A549 (cell line): ENCODE measurements around the gene TTC13. TPM values are rescaled to one million over a fixed set of nuclear protein-coding genes. Genes with fewer than 3 reads are reported as not detected.

ENCODE experiments used
- ATAC-seq, 2 experiments: fragments of 200-7000 bp in 1 of 2; fragments of >200 bp in 1 of 2; cut with Nextera tagmentation in 1 of 2; cut with Tn5 transposase in 1 of 2; 3 replicates each; pipeline versions ENCODE4 v1.8.0 to v1.9.1; 2018 to 2020; ENCODE audit warnings: mild to moderate bottlenecking in 1 of 2, moderate library complexity in 1 of 2
- CTCF ChIA-PET: fragments of 300-600 bp; sonication (Branson Sonifier 250); formaldehyde crosslinking; extraction: SDS; loops from one replicate; lab custom pipeline; 2021; ENCODE audit warnings: antibody characterized with exemption, inconsistent platforms; lab: Yijun Ruan, JAX
- POLR2A ChIA-PET: fragments of 350-600 bp; formaldehyde crosslinking; extraction: SDS; loops from one replicate; lab custom pipeline; 2021; ENCODE audit warnings: antibody characterized with exemption, inconsistent platforms; lab: Yijun Ruan, JAX
- DNase-seq, 2 experiments: peaks; one replicate each; pipeline versions ENCODE4 v3.0.0 to v3.0.0-alpha.2; 2011 to 2016; ENCODE audit warnings: low read depth in 1 of 2, low spot score in 1 of 2
- FAIRE-seq: peaks from 2 replicates; lab custom pipeline; 2011; peaks lifted over from hg19 to GRCh38; lab: Jason Lieb, UNC
- H3K27ac ChIP-seq, 2 experiments: fragments of >200 bp; sonication (Bioruptor Twin); formaldehyde crosslinking; 3 replicates each; pipeline ENCODE4 v1.5.1; 2016 to 2017
- H3K4me1 ChIP-seq: fragments of >200 bp; sonication (Bioruptor Twin); formaldehyde crosslinking; 3 replicates; pipeline ENCODE4 v1.6.1; 2016
- H3K4me2 ChIP-seq: fragments of >200 bp; sonication (Bioruptor Twin); formaldehyde crosslinking; 3 replicates; pipeline ENCODE4 v1.6.1; 2016
- H3K4me3 ChIP-seq: fragments of >200 bp; sonication (Bioruptor Twin); formaldehyde crosslinking; 3 replicates; pipeline ENCODE4 v1.5.1; 2016
- H3K9me3 ChIP-seq: fragments of >200 bp; sonication (Bioruptor Twin); formaldehyde crosslinking; 3 replicates; pipeline ENCODE4 v1.6.1; 2016
- CEBPB ChIP-seq, 2 experiments: fragments of >200 bp in 1 of 2; sonication (Bioruptor Twin) in 1 of 2; formaldehyde crosslinking in 1 of 2; IDR thresholded peaks; 2 replicates each; pipeline ENCODE4 v1.6.1; 2012 to 2016
- CHD4 ChIP-seq: fragments of 200-600 bp; sonication (generic); IDR thresholded peaks from 2 replicates; pipeline ENCODE4 v1.6.1; 2016; ENCODE audit warnings: antibody characterized with exemption, mild to moderate bottlenecking, borderline replicate concordance
- EHF ChIP-seq: fragments of 250-450 bp; sonication (Bioruptor Pico); IDR thresholded peaks from 2 replicates; pipeline ENCODE4 v1.5.0; 2020; ENCODE audit warnings: mild to moderate bottlenecking
- EHMT2 ChIP-seq: fragments of 200-600 bp; sonication (generic); IDR thresholded peaks from 2 replicates; pipeline ENCODE4 v1.6.1; 2016; ENCODE audit warnings: antibody characterized with exemption, low read depth, mild to moderate bottlenecking, moderate library complexity
- FOSB ChIP-seq: fragments of 250-450 bp; sonication (Bioruptor Pico); IDR thresholded peaks from 2 replicates; pipeline ENCODE4 v1.5.0; 2020; ENCODE audit warnings: mild to moderate bottlenecking, moderate library complexity
- FOXS1 ChIP-seq: fragments of 250-450 bp; sonication (Bioruptor Pico); IDR thresholded peaks from 2 replicates; pipeline ENCODE4 v1.5.0; 2020; ENCODE audit warnings: mild to moderate bottlenecking, moderate library complexity
- HDAC2 ChIP-seq: fragments of 200-600 bp; sonication (generic); IDR thresholded peaks from 2 replicates; pipeline ENCODE4 v1.6.1; 2016
- HEYL ChIP-seq: fragments of 250-450 bp; sonication (Bioruptor Pico); IDR thresholded peaks from 2 replicates; pipeline ENCODE4 v1.8.0; 2021; ENCODE audit warnings: mild to moderate bottlenecking, moderate library complexity
- HOXB5 ChIP-seq: fragments of 250-450 bp; sonication (Bioruptor Pico); IDR thresholded peaks from 2 replicates; pipeline ENCODE4 v1.5.0; 2020; ENCODE audit warnings: mild to moderate bottlenecking, moderate library complexity
- KDM1A ChIP-seq: fragments of 200-600 bp; sonication (generic); IDR thresholded peaks from 2 replicates; pipeline ENCODE4 v1.6.1; 2016; ENCODE audit warnings: low read depth, mild to moderate bottlenecking
- KDM5A ChIP-seq: fragments of 200-600 bp; sonication (generic); IDR thresholded peaks from 2 replicates; pipeline ENCODE4 v1.6.1; 2016; ENCODE audit warnings: antibody characterized with exemption, mild to moderate bottlenecking
- MAZ ChIP-seq: fragments of 150-350 bp; IDR thresholded peaks from 2 replicates; pipeline ENCODE4 v1.6.1; 2014; ENCODE audit warnings: antibody characterized with exemption, low read depth, low read length, borderline replicate concordance
- NPAS2 ChIP-seq: fragments of 250-450 bp; sonication (Bioruptor Pico); IDR thresholded peaks from 2 replicates; pipeline ENCODE4 v1.8.0; 2022; ENCODE audit warnings: mild to moderate bottlenecking, moderate library complexity, borderline replicate concordance
- POLR2A ChIP-seq: IDR thresholded peaks from 2 replicates; pipeline ENCODE4 v1.6.1; 2012; ENCODE audit warnings: mild to moderate bottlenecking, low read length
- RARB ChIP-seq: fragments of 250-450 bp; sonication (Bioruptor Pico); IDR thresholded peaks from 2 replicates; pipeline ENCODE4 v1.8.0; 2021; ENCODE audit warnings: mild to moderate bottlenecking, moderate library complexity
- RNF2 ChIP-seq: fragments of 200-600 bp; sonication (generic); IDR thresholded peaks from 2 replicates; pipeline ENCODE4 v1.6.1; 2016; ENCODE audit warnings: low read depth, mild to moderate bottlenecking, antibody characterized with exemption, moderate library complexity, borderline replicate concordance
- SMC3 ChIP-seq: fragments of >200 bp; sonication (Bioruptor Twin); formaldehyde crosslinking; IDR thresholded peaks from 3 replicates; pipeline ENCODE4 v1.6.1; 2018; ENCODE audit warnings: inconsistent platforms
- TFCP2L1 ChIP-seq: fragments of 250-450 bp; sonication (Bioruptor Pico); IDR thresholded peaks from 2 replicates; pipeline ENCODE4 v1.5.0; 2021; ENCODE audit warnings: mild to moderate bottlenecking
- ZC3H11A ChIP-seq: fragments of 450-650 bp; IDR thresholded peaks from 2 replicates; pipeline ENCODE4 v1.6.1; 2014; ENCODE audit warnings: antibody characterized with exemption, mild to moderate bottlenecking
- ZFP36 ChIP-seq: fragments of 450-650 bp; IDR thresholded peaks from 2 replicates; pipeline ENCODE4 v1.6.1; 2014; ENCODE audit warnings: borderline replicate concordance; ENCODE audit not compliant: partially characterized antibody
- WGBS: methylation state at CpG from one replicate; pipeline ENCODE4 v1.1.6; 2017; ENCODE audit errors: missing lambda C conversion rate; 5-methylcytosine and 5-hydroxymethylcytosine counted together
- polyA plus RNA-seq, 4 experiments: library from polyadenylated mRNA; depleted of rRNA in 3 of 4; stranded (reverse); fragments of >200 nt; fragmentation: RNase III in 1 of 4; extraction: RNeasy Plus Mini Kit Qiagen cat#74134 plus additional on column Dnase treatment in 1 of 4; gene quantifications; 2 replicates in 3 of 4; 3 replicates in 1 of 4; pipeline ENCODE4 v1.2.3, GENCODE V29; 2011 to 2017
- TF ChIP-seq, protein P1 (sequence below): fragments of 450-650 bp; IDR thresholded peaks from 2 replicates; pipeline ENCODE4 v1.6.1; 2014; ENCODE audit warnings: antibody characterized with exemption
- TF ChIP-seq, protein P2 (sequence below): IDR thresholded peaks from 2 replicates; pipeline ENCODE4 v1.6.1; 2012
- TF ChIP-seq, protein P3 (sequence below): fragments of >200 bp; sonication (Bioruptor Twin); formaldehyde crosslinking; IDR thresholded peaks from 2 replicates; pipeline ENCODE4 v1.6.1; 2016
- TF ChIP-seq, protein P4 (sequence below): fragments of >200 bp; sonication (Bioruptor Twin); formaldehyde crosslinking; IDR thresholded peaks from 3 replicates; pipeline ENCODE4 v1.6.1; 2016
- TF ChIP-seq, protein P5 (sequence below): fragments of 200-600 bp; sonication (generic); IDR thresholded peaks from 2 replicates; pipeline ENCODE4 v1.6.1; 2016; ENCODE audit warnings: antibody characterized with exemption, mild to moderate bottlenecking, moderate library complexity
- TF ChIP-seq, protein P6 (sequence below): fragments of 250-450 bp; sonication (Bioruptor Pico); IDR thresholded peaks from 2 replicates; pipeline ENCODE4 v1.5.0; 2021; ENCODE audit warnings: mild to moderate bottlenecking, moderate library complexity, borderline replicate concordance
- TF ChIP-seq, protein P7 (sequence below): IDR thresholded peaks from 2 replicates; pipeline ENCODE4 v1.6.1; 2012

Gene TTC13
- polyA plus RNA-seq, 2 of the 4 experiments (the other 2 are of a cell fraction): 12.5 to 22.7 TPM

DNA sequence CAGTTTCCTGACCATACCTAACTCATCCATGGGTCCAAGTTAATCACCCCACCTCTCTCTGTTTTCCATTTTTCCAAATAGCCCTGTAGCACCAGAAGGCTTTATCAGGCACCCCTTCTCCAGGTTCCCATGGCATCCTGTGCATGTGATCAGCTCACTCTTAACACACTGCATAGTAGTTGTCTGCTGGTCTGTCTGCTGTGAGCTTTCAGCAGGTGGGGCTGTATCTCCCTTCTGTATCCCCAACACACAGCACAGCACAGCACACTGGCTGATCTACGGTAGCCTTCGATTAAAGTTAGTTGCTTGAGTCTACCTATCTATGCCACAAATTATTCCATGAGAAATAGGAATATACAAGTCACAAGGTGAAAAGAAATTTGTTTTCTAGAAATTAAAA lies 56.0 kb downstream of the TTC13 start:
- ChIA-PET POLR2A (no interaction called here), CTCF (interaction anchor here (0.7 to 1.7 kb wide), 5 partner anchors 13 to 290 kb away, joined by 3 to 4 read pairs (median 3); no protein-coding TSS in a partner anchor)
- H3K9me3 ChIP-seq: no peaks in the 10 kb centered on the region
- no peak overlapping the region for H3K27ac ChIP-seq
- TF ChIP-seq, protein P1, sequence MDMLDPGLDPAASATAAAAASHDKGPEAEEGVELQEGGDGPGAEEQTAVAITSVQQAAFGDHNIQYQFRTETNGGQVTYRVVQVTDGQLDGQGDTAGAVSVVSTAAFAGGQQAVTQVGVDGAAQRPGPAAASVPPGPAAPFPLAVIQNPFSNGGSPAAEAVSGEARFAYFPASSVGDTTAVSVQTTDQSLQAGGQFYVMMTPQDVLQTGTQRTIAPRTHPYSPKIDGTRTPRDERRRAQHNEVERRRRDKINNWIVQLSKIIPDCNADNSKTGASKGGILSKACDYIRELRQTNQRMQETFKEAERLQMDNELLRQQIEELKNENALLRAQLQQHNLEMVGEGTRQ: no peak
- TF ChIP-seq CEBPB (IDR thresholded peaks at IDR 0.05): no peak
- no peak for TF ChIP-seq HOXB5 (CRISPR knock-in tag)
- TF ChIP-seq, protein P2, sequence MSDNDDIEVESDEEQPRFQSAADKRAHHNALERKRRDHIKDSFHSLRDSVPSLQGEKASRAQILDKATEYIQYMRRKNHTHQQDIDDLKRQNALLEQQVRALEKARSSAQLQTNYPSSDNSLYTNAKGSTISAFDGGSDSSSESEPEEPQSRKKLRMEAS: no peak
- TF ChIP-seq, protein P3, sequence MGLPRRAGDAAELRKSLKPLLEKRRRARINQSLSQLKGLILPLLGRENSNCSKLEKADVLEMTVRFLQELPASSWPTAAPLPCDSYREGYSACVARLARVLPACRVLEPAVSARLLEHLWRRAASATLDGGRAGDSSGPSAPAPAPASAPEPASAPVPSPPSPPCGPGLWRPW: no peak
- no peak for TF ChIP-seq KDM5A
- TF ChIP-seq, protein P4, sequence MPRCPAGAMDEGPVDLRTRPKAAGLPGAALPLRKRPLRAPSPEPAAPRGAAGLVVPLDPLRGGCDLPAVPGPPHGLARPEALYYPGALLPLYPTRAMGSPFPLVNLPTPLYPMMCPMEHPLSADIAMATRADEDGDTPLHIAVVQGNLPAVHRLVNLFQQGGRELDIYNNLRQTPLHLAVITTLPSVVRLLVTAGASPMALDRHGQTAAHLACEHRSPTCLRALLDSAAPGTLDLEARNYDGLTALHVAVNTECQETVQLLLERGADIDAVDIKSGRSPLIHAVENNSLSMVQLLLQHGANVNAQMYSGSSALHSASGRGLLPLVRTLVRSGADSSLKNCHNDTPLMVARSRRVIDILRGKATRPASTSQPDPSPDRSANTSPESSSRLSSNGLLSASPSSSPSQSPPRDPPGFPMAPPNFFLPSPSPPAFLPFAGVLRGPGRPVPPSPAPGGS: no peak
- TF ChIP-seq, protein P5, sequence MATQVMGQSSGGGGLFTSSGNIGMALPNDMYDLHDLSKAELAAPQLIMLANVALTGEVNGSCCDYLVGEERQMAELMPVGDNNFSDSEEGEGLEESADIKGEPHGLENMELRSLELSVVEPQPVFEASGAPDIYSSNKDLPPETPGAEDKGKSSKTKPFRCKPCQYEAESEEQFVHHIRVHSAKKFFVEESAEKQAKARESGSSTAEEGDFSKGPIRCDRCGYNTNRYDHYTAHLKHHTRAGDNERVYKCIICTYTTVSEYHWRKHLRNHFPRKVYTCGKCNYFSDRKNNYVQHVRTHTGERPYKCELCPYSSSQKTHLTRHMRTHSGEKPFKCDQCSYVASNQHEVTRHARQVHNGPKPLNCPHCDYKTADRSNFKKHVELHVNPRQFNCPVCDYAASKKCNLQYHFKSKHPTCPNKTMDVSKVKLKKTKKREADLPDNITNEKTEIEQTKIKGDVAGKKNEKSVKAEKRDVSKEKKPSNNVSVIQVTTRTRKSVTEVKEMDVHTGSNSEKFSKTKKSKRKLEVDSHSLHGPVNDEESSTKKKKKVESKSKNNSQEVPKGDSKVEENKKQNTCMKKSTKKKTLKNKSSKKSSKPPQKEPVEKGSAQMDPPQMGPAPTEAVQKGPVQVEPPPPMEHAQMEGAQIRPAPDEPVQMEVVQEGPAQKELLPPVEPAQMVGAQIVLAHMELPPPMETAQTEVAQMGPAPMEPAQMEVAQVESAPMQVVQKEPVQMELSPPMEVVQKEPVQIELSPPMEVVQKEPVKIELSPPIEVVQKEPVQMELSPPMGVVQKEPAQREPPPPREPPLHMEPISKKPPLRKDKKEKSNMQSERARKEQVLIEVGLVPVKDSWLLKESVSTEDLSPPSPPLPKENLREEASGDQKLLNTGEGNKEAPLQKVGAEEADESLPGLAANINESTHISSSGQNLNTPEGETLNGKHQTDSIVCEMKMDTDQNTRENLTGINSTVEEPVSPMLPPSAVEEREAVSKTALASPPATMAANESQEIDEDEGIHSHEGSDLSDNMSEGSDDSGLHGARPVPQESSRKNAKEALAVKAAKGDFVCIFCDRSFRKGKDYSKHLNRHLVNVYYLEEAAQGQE: no peak
- TF ChIP-seq NPAS2: no peak
- TF ChIP-seq, protein P6, sequence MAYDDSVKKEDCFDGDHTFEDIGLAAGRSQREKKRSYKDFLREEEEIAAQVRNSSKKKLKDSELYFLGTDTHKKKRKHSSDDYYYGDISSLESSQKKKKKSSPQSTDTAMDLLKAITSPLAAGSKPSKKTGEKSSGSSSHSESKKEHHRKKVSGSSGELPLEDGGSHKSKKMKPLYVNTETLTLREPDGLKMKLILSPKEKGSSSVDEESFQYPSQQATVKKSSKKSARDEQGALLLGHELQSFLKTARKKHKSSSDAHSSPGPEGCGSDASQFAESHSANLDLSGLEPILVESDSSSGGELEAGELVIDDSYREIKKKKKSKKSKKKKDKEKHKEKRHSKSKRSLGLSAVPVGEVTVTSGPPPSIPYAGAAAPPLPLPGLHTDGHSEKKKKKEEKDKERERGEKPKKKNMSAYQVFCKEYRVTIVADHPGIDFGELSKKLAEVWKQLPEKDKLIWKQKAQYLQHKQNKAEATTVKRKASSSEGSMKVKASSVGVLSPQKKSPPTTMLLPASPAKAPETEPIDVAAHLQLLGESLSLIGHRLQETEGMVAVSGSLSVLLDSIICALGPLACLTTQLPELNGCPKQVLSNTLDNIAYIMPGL: no peak
- no peak for TF ChIP-seq TFCP2L1 (CRISPR knock-in tag)
- peak in 1 of 2 experiments; percentile 55; a peak in 2 of 6 replicates for ATAC-seq
- H3K4me1 ChIP-seq: no peaks in the 10 kb centered on the region
- WGBS: 92% methylated on average over 2 of the region's 2 CpGs
- no peak overlapping the region for H3K4me2 ChIP-seq
- no peak overlapping the region for H3K4me3 ChIP-seq
- FAIRE-seq: no peak
- no peak for DNase-seq

DNA sequence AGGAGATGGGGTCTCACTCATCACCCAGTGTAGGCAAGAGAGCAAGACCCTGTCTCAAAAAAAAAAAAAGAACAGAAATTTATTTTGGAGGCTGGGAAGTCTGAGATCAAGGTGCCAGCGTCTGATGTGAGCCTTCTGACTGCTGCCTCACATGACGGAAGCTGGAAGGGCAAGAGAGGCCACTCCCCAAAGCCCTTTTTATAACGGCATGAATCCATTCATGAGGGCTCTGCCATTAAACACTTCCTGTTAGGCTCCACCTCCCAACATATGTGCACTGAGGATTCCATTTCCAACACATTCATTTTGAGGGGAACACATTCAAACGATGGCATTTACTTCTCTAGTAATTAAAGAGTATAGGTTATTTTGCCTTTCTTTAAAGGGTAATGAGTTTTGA lies 59.5 kb downstream of the TTC13 start:
- H3K4me2 ChIP-seq: no peak overlapping the region
- no peaks in the 10 kb centered on the region for H3K9me3 ChIP-seq
- H3K4me1 ChIP-seq: no peaks in the 10 kb centered on the region
- no peak overlapping the region for H3K27ac ChIP-seq
- CTCF ChIA-PET: interaction anchor here (0.6 to 2.7 kb wide), 9 partner anchors 12 to 290 kb away, joined by 3 to 9 read pairs (median 4); no protein-coding TSS in a partner anchor
- no peak for FAIRE-seq
- TF ChIP-seq ZC3H11A (no peak), KDM1A (no peak), ZFP36 (no peak), HEYL (CRISPR knock-in tag) (no peak), EHF (no peak), EHMT2 (no peak), SMC3 (no peak), HDAC2 (no peak), CHD4 (no peak), RARB (CRISPR knock-in tag) (no peak), RNF2 (no peak), CEBPB (IDR thresholded peaks at IDR 0.05) (no peak), MAZ (no peak), FOXS1 (CRISPR knock-in tag) (no peak), POLR2A (no peak), FOSB (CRISPR knock-in tag) (no peak)
- TF ChIP-seq, protein P4: no peak
- TF ChIP-seq, protein P2: no peak
- TF ChIP-seq, protein P3: no peak
- TF ChIP-seq, protein P7, sequence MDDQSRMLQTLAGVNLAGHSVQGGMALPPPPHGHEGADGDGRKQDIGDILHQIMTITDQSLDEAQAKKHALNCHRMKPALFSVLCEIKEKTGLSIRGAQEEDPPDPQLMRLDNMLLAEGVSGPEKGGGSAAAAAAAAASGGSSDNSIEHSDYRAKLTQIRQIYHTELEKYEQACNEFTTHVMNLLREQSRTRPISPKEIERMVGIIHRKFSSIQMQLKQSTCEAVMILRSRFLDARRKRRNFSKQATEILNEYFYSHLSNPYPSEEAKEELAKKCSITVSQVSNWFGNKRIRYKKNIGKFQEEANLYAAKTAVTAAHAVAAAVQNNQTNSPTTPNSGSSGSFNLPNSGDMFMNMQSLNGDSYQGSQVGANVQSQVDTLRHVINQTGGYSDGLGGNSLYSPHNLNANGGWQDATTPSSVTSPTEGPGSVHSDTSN: no peak
- TF ChIP-seq, all 56 proteins: peak for 0
- DNase-seq (no peak), ATAC-seq (no peak)
- no peak overlapping the region for H3K4me3 ChIP-seq
- POLR2A ChIA-PET: no interaction called here
- 75% methylated on average over 4 of the region's 4 CpGs for WGBS
